Stimulated activated CD4-positive, alpha-beta T cell treated with anti-CD3 and anti-CD28 coated beads, Interleukin-1b, Interleukin-23, amount 100 ng/mL, for 4 hours (primary cell): ENCODE measurements around the gene TEKTIP1.
"Not testable (repeated sequence)": the region's sequence is repeated elsewhere in the genome, so short reads cannot be mapped to it uniquely, and the experiment has no call there.

Experiments
- DNase-seq, 2 donors: peaks; one replicate each; pipeline ENCODE4 v3.0.0-alpha.2; 2020; ENCODE audit warnings: low read depth in 2 of 2

The TEKTIP1 gene

GRCh38 chr19:3557461-3558248 lies 18.7 kb downstream of the TEKTIP1 start, which contains the start of gene MFSD12:
Gene MFSD12 (minus strand): TSS chr19:3557586. CDS start chr19:3557403, 183 bp downstream.
- peak; percentile 92 to 96 for DNase-seq

DNA sequence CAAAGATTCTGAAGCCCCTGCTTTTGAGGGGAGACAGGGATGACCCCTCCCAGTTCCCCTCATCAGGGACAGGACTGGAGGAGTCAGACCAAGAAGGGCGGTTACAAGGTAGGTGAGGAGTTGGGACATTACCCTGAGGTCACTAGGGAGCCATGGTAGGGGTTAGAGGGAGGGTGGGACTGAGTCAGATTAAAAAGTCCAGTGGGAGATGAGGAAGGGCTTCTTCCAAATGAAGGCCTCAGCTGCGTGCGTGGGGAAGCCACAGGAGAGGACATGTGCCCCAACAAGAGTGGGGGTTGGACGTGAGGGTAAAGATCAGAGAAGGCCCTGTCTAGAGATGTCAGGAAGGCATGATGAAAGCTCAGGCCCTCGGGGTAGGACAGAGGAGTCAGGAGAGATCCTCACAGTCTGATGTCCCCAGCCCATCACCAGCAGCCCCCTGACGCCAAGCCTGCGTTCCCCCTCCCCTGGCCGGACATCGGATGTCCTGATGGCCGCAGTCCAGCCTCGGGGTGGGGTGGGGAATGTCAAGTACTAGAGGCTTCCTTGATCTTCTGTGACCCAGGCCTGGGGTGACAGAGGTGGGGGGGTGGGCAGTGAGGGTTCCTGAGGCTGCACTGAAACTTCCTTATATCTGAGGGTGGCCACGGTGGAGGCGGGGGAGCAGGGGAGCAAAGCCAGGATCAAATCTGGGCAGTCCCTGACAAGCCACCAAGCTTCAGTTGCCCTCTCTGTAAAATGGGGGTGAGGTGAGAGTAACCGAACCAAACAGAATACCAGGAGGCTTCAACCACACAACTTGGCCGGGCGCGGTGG lies 24.9 kb downstream of the TEKTIP1 start:
- no peak for DNase-seq

DNA sequence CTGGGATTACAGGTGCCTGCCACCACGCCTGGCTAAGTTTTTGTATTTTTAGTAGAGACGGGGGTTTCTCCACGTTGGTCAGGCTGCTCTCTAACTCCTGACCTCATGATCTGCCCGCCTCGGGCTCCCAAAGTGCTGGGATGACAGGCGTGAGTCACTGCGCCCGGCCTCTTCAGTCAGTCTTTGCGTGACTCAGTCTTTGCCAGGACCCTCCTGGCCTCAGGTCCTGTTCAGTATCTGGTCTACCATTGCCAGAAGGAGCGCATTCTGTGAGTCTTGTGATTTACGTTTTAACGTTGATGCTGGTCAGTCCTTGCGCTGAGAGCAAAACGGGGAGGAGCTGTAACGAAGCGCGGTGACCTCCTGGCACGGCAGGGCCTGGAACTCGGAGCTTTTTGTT lies 26.2 kb downstream of the TEKTIP1 start:
- no peak for DNase-seq

DNA sequence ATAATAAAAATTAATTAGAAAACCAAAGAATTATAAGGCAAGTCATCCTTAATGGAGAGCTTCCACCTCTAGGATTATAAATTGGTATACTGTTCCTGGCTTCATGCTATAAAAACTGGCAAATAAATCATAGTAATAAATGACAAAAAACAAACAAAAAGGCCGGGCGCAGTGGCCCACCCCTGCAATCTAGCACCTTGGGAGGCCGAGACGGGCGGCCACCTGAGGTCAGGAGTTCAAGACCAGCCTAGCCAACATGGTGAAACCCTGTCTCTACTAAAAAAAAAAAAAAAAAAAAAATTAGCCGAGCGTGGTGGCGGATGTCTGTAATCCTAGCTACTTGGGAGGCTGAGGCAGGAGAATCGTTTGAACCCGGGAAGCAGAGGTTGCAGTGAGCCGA lies 31.1 kb downstream of the TEKTIP1 start:
- DNase-seq = not testable (repeated sequence)

GRCh38 chr19:3570606-3571011 lies 31.6 kb downstream of the TEKTIP1 start:
- no peak for DNase-seq

- DNase-seq = peak; percentile 97 to 98
Measured at GRCh38 chr19:3572132-3572854, 33.3 kb downstream of the TEKTIP1 start.

DNA sequence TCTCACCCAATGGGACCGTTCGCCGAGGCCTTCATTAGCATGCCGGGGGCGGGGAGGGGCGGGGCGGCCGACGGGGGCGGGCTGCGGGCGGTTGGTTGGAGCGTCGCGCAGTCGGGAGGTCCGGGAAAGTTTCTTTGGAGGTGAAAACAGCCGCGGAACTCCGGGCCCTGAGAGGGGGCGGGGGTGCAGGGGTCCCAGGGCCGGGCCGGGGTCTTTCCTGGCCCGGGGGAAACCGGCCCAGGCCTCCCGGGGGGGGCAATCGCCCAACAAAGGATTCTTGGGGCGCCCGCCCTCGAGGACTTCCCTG lies 33.8 kb downstream of the TEKTIP1 start, which contains the start of gene HMG20B:
HMG20B (plus strand) TSS at position 90 of the 307 bp plus-strand sequence. CDS start 366 bp downstream, outside the sequence.
- no peak for DNase-seq

DNA sequence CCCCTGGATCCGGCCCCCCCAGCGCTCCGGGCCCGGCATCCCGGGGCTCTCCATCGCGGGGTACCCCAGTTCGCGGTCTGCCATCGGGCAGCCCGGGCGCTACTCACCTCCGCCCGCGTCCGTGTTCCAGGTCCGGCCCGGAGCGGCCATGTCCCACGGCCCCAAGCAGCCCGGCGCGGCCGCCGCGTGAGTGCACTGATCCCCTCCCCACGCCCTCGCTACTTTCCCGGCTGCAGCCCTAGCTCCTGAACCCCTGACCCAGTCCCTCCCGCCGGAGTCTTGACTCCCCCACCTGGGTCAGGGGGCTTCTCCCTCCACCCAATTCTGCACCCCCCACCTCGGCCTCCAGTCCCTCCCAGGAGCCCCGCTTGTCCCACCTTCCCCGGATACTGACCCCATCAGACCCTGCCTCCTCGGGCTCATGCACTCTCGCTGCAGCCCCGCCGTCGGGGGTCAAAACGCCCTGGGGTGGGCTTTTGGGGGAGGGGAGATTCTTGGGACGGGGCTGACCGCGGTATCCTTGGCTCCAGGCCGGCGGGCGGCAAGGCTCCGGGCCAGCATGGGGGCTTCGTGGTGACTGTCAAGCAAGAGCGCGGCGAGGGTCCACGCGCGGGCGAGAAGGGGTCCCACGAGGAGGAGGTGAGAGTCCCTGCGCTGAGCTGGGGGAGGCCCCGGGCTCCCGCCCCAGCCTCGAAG lies 34.3 kb downstream of the TEKTIP1 start:
- no peak for DNase-seq

- DNase-seq = peak; percentile 56 to 72
Measured at GRCh38 chr19:3573858-3574637, 35.1 kb downstream of the TEKTIP1 start.

DNA sequence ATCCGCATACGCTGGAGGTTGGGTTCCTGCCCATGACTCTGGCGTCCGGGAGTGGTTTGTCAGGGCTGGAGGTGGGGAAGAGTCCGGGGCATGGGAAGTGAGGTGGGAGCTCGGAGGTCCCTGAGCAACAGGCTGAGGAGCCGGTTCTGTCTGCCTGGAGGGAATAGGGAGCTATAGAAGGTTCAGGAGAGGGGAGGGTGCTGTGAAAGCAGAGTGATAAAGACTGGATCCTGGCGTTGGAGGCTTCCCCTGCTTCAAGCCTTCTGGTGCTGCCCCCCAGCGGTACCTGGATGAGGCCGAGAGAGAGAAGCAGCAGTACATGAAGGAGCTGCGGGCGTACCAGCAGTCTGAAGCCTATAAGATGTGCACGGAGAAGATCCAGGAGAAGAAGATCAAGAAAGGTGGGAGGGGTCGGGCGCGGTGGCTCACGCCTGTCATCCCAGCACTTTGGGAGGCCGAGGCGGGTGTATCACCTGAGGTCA lies 36.3 kb downstream of the TEKTIP1 start:
- DNase-seq = no peak

- DNase-seq = no peak
Measured at GRCh38 chr19:3575949-3576673, 37.1 kb downstream of the TEKTIP1 start.

DNA sequence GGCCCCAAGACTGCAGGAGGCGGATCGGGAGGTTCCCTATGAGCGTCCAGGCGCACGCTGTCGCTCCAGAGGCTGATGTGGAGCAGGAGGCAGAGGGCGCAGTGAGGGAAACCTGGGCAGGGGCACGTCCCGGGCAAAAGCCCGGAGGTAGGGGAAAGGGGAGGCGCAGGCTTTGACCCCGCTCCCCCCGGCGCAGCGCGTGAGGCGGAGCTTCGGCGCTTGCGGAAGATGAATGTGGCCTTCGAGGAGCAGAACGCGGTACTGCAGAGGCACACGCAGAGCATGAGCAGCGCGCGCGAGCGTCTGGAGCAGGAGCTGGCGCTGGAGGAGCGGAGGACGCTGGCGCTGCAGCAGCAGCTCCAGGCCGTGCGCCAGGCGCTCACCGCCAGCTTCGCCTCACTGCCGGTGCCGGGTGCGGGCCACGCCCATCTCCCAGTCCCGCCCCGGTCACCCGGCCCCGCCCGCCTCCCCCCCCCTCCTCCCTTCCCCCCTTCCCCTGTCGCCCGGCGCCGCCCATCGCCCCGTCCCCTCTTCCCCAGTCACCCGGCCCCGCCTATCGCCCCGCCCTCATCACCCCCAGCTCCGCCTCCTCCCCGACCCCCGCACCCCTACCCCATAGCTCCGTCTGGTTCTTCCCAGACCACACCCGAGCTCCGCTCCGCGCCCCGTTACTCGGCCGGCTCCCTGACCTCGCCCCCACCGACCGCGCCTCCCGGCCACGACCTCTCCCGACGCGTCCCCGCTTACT lies 37.9 kb downstream of the TEKTIP1 start:
- DNase-seq = no peak

DNA sequence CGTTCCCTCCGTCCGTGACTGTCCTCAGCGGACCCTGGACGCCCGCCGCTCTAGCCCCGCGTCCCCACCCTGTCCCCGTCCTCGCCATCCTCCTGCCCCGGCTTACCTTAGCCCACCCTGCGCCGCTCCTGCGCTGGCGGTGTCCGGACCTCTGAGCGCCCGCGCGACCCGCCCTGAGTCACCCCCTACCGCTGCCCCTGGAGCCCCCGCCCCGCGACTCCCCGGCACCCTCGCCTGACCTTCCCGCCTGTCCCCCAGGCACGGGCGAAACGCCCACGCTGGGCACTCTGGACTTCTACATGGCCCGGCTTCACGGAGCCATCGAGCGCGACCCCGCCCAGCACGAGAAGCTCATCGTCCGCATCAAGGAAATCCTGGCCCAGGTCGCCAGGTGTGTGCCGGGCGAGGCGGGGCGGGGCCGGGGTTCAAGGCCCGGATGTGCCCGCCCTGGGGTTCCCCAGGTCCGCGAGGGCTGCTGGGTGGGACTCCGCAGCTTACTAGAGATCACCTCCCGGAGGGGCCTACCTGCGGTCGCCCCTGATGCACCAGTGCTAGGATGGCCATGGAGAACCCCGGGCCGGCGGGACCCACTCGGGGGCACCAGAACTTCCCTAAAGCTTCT lies 38.9 kb downstream of the TEKTIP1 start:
- no peak for DNase-seq

DNA sequence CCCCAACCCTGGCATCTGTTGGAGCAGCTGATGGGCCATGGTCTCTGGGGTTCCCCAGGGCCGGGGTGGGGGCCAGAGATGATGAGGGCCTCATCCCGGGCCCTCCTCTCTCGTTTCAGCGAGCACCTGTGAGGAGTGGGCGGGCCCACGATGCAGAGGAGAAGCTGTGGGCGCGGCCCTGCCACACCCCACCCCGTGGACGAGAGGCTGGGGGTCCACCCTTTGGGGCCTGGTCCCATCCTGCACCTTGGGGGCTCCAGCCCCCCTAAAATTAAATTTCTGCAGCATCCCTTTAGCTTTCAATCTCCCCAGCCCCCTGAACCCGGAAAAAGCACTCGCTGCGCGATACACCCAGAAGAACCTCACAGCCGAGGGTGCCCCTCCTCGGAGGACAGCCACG lies 39.4 kb downstream of the TEKTIP1 start:
- no peak for DNase-seq

GRCh38 chr19:3580156-3580934 lies 41.4 kb downstream of the TEKTIP1 start:
- DNase-seq = no peak

DNA sequence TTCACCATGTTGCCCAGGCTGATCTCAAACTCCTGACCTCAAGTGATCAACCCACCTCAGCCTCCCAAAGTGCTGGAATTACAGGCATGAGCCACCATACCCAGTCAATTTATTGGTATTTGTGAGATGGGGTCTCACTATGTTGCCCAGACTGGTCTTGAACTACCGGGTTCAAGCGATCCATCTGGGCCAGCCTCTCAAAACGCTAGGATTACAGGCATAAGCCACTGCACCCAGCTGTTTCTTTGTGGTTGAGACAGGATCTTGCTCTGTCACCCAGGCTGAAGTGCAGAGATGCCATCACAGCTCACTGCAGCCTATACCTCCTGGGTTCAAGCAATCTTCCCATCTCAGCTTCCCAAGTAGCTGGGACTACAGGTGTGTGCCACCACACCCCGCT lies 42.8 kb downstream of the TEKTIP1 start:
- not testable (repeated sequence) for DNase-seq

DNA sequence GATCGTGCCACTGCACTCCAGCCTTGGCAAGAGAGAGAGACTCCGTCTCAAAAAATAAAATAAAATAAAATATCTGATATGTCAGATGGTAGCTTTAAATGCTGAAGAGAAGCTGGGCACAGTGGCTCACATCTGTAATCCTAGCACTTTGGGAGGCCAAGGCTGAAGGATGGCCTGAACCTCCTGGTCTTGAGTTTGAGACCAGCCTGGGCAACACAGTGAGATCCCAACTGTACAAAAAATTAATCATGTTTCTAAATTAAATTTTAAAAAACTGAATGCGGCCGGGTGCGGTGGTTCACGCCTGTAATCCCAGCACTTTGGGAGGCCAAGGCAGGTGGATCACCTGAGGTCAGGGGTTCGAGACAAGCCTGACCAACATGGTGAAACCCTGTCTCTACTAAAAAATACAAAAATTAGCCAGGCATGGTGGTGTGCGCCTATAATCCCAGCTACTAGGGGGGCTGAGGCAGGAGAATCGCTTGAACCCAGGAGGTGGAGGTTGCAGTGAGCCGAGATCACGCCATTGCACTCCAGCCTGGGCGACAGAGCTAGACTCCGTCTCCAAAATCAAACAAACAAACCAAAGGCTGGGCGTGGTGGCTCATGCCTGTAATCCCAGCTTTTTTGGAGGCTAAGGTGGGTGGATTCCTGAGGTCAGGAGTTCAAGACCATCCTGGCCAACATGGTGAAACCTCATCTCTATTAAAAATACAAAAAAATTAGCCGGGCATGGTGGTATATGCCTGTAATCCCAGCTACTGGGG lies 45.2 kb downstream of the TEKTIP1 start:
- DNase-seq = not testable (repeated sequence)
